HG02981 (cell line): ENCODE measurements around the gene THOC6.

ENCODE experiments used
- ATAC-seq: cut with Tn5 transposase; IDR thresholded peaks from one replicate; pipeline ENCODE4 v1.9.1; 2021; ENCODE audit warnings: mild to moderate bottlenecking, moderate library complexity; ENCODE audit not compliant: unreplicated experiment

The THOC6 gene

DNA sequence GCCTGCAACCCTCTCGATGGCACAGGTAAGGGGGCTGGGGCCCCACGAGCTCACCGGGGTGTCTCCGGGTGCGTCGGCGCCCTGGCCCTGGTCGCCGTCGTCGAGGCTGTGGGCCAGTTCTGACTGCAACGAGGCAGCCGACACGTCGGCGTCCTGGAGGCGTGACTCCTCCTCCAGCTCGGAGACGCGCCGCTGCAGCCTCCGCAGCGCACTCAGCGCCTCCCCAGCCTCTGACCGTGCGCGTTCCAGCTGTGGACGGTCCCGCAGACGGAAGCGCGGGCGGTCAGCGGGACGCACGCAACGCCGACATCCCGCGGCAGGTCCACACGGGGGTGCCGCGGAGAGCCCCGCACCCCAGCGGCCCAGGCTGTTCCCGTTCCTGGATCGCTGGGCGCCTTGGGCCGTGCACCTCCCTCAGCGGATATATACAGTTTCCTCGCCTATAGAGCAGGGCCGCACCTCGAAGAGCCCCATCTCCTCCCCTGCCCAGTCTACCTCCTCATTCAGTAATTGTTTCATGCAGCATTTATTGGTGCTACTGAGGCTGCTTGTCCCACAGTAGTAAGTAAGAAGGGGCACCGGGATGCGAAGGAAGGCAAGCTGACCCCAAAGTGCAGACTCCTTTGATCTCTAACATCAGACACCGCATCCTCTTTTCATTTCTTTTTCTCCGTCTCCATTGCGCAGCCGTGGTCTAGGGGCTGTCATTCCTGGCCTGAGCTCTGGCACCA is 5.8 kb downstream of the THOC6 start:
- no peak for ATAC-seq

DNA sequence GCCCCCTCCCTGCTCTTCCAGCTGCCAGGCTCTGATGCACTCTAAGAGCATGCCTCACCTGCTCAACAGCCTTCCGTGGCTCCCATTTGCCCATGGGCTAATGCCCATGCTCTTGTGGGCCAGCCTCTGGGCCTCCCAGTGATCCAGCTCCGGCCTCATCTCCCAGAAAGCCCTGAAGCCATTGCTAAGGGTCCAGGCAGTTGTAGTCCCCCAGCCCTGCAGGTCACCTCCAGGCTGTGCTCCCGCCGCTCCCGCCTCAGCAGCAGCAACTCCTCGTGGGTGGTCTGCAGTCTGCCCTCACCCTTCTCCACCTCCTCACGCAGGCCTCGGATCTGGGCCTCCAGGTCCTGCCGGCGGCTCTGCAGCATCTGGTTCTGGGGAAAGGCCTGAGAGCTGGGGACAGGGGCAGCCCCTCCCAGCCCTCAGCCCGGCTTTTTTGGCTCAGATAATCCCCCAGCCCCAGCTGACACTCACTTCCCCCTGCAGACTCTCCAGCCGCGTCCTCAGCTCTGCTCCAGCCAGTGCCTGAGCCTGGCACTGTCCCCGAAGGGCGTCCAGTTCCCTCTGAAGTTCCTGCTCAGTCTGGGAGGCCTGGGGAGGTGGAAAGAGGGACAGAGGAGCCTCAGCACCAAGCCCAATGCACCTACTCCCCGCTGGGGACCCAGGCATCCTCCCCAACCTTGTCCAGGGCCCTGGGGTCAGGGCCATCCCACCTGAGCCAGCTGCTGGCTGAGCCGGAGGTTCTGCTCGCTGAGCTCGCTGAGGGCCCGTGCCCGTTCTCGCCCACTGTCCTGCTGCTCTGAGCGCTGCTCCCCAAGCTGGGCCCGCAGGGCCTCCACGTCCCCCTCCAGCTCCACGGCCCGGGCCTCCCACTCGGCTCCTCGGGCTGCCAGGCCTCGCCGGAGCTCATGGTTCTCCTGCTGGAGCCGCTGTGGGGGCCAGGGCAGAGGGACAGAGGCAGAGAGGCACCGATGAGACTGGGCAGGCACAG is 6.7 kb downstream of the THOC6 start:
- no peak for ATAC-seq

DNA sequence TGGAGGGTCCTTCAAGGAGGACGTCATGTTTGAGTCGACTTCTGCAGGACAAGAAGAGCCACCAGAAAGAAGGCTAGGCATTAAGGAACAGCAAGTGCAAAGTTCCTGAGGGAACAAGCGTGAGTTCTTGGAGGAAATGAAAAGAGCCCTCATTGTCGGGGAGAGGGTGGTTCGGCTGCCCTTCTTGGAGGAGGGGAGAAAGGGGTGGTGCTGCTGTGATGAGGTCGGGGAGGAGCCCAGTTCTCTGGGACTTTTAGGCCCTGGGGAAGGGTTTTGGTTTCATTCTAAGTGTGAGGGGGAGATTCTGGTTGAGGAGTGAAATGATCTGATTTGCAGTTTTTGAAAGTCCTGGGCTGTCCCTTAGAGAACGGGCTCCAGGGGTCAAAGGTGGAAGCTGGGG is 8.8 kb downstream of the THOC6 start:
- ATAC-seq = no peak

DNA sequence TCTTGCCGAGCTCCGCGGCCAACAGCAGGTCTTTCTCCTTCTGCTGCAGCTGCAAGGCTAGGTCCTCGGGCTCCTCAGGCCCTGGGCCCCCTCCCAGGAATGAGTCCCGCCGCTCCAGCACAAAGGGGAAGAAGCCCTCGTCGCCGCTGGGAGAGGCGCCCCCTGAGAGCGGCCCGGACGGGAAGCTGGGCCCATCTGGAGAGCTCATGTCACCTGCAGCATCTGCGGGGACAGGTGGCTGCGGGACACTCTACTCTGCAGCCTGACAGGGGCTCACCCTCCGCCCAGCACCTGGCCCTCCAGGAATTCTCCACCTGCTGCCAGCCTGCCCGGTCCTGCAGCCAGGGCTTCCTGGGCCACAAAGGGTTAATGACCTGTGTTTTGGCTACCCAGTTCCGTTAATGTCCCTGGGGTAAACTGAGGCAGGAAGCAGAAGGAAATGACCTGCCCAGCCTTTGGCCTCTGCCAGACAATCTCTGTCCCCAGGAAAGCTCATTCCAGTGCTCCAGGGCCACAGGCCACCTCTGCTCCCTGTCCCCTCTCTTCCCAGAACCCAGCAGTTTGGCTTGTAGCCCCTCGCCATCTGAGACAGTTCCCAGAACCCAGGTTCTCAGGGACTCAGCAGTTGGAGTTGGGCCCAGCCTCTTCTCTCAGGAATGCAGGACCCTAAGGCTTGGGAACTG is 11.6 kb downstream of the THOC6 start:
- no peak for ATAC-seq

DNA sequence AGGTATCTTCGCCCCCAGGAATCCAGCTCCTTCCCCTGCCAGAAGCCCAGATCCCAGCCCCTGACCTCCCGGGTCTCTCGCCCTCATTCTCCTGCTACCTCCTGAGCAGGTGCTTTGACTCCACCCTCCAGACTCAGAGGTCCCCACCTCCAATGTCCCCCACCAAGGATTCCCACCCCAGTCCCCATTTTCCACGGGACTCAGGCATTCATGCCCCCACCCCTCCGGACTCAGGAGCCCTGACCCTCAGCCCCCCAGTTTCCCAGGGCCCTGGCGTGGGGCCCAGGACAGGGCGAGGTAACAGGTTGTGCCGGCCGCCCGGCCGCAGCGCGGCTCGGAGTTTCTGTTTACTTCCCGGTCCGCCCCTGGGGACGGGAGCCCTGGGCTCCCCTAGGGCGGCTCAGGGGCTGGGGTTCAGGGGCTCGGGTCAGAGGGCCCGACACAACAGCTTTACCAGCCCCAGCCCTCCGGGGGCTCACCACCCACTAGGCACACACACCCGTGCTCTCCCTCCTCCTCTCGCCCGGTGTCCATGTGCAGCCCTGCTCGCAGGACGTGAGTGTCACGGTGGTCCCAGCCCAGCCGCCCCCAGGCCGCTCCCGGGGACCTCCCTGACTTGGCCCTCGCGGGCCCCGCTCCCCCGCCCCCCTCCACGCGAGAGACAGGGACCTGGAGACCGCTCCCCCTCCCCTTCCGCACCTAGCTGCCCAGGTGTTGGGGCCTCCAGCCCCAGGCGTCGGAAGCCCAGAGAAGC is 12.3 kb downstream of the THOC6 start:
- ATAC-seq = no peak

DNA sequence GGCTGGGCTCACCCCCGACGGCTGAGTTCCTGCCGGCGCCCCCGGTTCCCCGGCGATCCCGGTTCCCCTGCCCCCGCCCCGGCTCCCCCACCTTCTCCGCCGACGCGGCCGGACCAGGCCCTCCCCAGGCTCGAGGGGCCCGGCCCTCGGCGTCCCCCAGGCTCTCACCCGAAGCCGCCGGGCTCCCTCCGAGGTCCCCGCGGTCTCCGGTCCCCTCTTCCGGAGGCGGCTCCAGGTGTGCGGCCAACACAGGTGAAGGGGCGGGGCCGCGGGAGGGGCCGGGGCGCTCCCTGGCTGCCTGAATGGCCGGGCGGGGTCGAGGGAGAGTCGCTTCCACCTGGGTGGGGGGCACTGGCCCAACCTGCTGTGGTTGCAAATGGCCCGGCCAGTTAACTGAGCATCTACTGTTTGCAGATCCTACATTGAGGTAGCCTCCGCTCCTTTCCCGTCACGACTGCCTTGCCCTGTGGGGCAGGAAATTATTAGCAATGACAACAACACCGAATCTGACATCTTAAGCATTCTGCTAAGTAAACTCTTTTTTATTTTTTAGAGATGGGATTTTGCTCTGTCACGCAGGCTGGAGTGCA is 13.0 kb downstream of the THOC6 start, which contains the start of gene BICDL2:
BICDL2 (minus strand) TSS at position 219 of the 590 bp plus-strand sequence. CDS start 1,448 bp downstream, outside the sequence.
- no peak for ATAC-seq

DNA sequence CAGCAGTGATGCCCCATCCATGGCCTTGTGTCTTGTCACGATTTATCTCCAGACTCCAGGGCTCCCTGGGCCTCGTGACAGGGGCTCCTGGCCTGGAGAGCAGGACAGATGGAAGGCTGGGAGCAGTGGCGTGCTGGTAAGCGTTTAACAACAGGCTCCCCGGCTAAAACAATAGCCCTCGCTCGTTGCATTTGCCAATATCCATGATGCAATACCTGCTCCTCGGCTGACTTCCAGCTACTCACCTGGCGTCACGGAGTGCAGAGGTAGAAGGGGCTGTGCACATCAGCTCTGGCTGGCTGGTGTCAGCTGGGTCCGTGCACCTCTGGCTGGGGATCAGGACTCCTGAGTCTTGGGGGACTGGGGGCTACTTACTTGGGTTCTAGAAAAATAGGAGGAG is 14.4 kb downstream of the THOC6 start:
- no peak for ATAC-seq

DNA sequence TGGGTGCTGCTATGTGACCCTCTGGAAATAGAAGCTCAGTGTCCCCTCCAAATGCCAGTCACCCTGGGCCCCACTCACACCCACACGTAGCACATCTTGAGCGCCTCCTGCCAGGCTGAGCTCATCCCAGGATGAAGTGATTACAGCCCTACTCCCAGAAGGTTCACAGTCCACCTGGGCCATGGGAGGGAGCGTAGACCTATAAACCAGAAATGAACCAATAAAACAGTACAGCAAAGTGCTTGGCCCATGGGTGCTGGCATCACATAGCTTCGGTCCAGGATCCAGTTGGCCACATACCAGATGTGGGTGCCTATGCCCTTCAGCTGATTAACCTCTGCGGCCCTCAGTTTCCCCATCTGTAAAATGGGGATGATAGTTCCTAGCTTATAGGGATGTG is 15.1 kb downstream of the THOC6 start:
- no peak for ATAC-seq

DNA sequence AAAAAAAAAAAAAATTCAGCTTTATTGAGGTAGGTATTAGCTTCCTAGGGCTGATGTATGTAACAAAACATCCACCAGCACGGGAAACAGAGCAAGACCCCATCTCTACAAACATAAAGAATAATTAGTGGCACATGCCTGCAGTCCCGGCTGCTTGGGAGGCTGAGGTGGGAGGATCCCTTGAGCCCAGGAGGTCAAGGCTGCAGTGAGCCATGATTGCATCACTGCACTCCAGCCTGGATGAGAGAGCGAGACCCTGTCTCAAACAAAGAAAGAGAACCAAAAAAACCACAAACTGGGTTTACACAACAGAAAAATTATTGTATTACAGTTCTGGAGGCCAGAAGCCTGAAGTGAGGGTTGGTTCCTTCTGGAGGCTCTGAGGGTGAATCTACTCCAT is 18.5 kb downstream of the THOC6 start:
- ATAC-seq = no peak

DNA sequence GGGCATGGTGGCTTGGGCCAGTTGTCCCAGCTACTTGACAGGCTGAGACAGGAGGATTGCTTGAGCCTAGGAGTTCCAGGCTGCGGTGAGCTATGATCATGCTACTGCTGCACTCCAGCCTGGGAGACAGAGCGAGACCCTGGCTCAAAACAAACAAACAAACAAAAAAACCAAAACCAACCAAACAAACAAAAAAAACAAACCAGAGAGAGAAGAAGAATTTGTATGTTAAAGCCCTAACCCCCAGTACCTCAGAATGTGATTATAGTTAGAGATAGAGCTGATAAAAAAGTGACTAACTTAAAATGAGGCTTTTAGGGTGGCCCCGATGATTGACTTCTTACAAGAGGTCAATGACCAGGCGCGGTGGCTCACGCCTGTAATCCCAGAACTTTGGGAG is 20.9 kb downstream of the THOC6 start:
- ATAC-seq = no peak

DNA sequence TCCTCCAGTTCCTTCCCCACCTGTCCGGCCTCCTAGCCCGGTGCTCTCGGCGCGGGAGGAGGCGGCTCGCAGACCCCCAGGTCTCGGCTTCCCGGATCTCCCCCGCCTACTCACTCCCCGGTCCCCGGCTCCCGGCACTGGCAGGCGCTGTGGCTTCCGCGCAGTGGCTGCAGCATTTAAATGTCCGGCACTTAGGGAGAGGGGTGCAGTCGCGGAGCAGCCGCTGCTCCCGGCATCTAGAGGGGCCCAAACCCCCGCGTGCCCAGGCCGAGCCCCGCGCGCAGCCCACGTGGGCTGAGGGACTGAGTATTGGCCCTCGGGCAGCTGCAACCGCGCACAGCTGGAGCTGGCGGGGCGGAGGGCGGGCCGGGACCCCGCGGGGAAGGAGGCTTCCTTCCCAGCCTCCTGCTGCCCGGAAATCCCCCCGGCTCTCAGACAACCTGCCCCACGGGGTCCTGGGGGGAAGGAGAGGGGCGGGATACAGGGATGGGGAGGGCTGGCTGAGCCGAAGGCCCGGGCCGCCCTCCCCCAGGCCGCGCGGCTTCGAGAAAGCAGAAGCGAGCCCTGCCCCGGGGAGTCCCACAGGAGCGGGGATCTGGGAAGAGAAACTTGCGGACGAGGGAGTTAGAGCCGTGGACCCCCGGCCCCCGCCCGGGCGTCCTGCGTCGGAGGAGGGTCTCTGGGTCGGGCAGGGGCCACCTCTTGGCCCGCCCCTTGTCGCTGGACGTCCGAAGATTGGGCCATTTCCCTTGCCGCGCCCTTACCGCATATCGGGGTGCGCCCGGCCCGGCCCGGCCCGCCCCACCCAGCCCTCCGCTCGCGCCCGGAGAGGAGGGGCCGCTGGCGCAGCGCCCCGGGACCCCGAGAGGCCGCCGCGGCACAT is 22.2 kb downstream of the THOC6 start, which contains the start of gene MMP25:
MMP25 (plus strand) TSS at position 804 of the 883 bp plus-strand sequence. CDS start 357 bp downstream, outside the sequence.
- no peak for ATAC-seq

DNA sequence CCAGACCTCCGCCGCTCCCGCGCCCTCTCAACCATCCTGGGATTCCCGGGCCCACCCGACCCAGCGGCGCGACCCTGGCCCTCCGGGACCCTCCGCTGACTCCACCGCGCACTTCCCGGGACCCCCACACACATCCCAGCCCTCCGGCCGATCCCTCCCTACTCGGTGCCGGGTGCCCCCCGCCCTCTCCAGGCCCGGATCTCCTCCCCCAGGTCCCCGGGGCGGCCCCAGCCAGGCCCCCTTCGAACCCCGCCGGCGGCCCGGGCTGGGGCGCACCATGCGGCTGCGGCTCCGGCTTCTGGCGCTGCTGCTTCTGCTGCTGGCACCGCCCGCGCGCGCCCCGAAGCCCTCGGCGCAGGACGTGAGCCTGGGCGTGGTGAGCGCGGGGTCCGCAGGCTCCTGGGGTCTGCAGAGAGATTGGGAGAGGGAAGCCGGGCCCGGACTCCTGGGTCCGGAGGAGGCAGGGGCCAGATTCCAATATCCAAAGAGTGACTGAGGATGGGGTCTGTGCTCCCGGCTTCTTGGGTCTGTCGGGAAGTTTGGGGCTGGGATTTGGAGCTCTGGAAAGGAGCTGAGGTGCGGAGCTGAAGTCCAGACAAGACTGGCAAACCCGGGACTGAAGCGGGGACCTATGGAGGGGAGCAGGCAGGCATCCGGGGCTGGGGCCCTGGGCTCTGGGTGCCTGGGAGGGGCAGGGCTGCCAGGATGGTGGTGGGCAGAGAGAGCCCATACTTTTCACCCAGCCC is 23.0 kb downstream of the THOC6 start:
- ATAC-seq = no peak

DNA sequence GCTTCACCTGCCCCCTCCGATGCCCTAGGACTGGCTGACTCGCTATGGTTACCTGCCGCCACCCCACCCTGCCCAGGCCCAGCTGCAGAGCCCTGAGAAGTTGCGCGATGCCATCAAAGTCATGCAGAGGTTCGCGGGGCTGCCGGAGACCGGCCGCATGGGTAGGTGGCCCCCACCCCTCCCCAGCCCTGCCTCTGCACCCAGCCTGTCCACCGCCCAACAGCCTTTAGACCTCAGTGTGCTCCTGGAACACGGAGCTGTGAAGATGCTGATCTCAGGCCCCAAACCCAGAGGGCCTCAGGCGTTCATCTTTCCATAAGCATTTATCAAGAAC is 23.5 kb downstream of the THOC6 start:
- no peak for ATAC-seq

DNA sequence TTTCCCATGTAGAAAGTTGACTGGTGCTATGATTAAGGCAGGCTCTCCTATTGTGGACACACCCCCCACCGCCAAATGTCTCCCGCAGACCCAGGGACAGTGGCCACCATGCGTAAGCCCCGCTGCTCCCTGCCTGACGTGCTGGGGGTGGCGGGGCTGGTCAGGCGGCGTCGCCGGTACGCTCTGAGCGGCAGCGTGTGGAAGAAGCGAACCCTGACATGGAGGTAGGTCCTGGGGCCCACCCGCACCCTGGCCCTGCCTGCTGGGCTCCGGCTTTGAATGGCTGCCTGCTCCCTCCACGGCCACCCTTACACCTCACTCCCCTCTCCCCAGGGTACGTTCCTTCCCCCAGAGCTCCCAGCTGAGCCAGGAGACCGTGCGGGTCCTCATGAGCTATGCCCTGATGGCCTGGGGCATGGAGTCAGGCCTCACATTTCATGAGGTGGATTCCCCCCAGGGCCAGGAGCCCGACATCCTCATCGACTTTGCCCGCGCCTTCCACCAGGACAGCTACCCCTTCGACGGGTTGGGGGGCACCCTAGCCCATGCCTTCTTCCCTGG is 26.2 kb downstream of the THOC6 start:
- ATAC-seq = no peak

DNA sequence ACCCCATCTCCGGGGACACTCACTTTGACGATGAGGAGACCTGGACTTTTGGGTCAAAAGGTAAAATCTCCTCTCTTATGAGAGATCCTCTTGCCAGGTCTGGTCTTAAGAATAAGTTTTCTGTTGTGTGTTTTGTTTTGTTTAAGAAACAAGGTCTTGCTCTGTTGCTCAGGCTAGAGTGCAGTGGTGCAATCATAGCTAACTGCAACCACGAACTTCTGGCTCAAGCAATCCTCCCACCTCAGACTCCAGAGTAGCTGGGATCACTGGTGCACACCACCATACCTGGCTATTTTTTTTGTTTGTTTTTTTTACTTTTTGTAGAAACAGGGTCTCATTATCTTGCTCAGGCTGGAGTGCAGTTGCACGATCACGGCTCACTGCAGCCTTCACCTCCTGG is 26.7 kb downstream of the THOC6 start:
- ATAC-seq = no peak

DNA sequence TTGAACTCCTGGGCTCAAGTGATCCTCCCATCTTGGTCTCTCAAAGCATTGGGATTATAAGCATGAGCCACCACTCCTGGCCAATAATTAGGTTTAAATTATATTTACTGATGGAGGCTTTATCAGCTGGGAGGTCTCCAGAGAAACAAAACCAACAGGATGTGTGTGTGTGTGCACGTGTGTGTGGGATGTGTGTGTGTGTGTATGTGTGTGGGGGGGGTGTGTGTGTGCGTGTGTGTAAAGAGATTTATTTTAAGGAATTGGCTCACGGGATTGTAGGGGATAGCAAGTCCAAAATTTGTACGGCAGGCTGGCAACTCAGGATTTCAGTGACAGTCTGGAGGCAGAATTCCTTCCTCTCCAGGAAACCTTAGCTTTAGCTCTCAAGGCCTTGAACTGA is 27.2 kb downstream of the THOC6 start:
- ATAC-seq = no peak

DNA sequence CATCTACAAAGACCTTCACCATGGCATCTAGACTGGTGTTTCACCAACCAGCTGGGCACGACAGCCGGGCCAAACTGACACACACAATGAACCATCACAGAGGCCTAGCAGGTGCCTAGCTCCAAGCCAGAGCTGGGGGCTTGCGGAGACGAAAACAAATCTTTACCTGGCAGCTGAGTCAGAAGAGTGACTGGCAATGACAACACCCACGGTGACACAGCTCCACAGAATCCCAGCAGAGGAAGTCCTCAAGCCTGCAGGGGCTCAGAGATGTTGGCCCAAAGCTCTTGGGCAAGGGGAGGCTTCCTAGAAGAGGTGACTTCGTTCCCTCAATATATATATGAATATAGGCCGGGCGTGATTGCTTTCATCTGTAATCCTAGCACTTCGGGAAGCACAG is 27.7 kb downstream of the THOC6 start:
- no peak for ATAC-seq
